HG03097 (cell line): ENCODE data around the gene TKT.

Experiments used
- ATAC-seq: cut with Tn5 transposase; IDR thresholded peaks from one replicate; pipeline ENCODE4 v1.9.1; 2021; ENCODE audit not compliant: unreplicated experiment, low FRiP score

TKT gene

GRCh38 chr3:53240989-53241972, 14.5 kb downstream of the TKT start:
- no peak for ATAC-seq

- ATAC-seq, result no peak
These were observed 16.0 kb downstream of the TKT start for GRCh38 chr3:53239800-53240199.

GRCh38 chr3:53238886-53239285, 16.9 kb downstream of the TKT start:
- no peak for ATAC-seq

- no peak for ATAC-seq
These were observed 17.6 kb downstream of the TKT start for GRCh38 chr3:53238051-53238850.

GRCh38 chr3:53236112-53236841, 19.5 kb downstream of the TKT start:
- ATAC-seq, result no peak

- ATAC-seq, result no peak
These were observed 20.3 kb downstream of the TKT start for GRCh38 chr3:53235545-53235944.

GRCh38 chr3:53234841-53235232, 21.0 kb downstream of the TKT start:
- ATAC-seq, result no peak

GRCh38 chr3:53234130-53234840, 21.5 kb downstream of the TKT start:
- no peak for ATAC-seq

- ATAC-seq, result no peak
These were observed 23.0 kb downstream of the TKT start for GRCh38 chr3:53232641-53233377.

- ATAC-seq, result no peak
These were observed 24.0 kb downstream of the TKT start for GRCh38 chr3:53231532-53232511.

GRCh38 chr3:53230789-53231188, 25.0 kb downstream of the TKT start:
- ATAC-seq, result no peak

- ATAC-seq, result no peak
These were observed 25.7 kb downstream of the TKT start for GRCh38 chr3:53230041-53230621.

GRCh38 chr3:53229606-53230005, 26.2 kb downstream of the TKT start:
- ATAC-seq, result no peak

- ATAC-seq, result no peak
These were observed 26.7 kb downstream of the TKT start for GRCh38 chr3:53229171-53229570.

- ATAC-seq, result no peak
These were observed 27.6 kb downstream of the TKT start for GRCh38 chr3:53227993-53228885.

GRCh38 chr3:53226841-53227407, 28.9 kb downstream of the TKT start:
- no peak for ATAC-seq
